GM12872 (cell line): Measurements from ENCODE around the gene CCDC86.

Experiments used
- TF ChIP-seq, protein P1 (sequence below): IDR thresholded peaks from 3 replicates; pipeline ENCODE4 v1.5.1; 2011; ENCODE audit warnings: low read depth, mild to moderate bottlenecking, low read length, moderate library complexity; ENCODE audit not compliant: insufficient read depth

Gene CCDC86

DNA sequence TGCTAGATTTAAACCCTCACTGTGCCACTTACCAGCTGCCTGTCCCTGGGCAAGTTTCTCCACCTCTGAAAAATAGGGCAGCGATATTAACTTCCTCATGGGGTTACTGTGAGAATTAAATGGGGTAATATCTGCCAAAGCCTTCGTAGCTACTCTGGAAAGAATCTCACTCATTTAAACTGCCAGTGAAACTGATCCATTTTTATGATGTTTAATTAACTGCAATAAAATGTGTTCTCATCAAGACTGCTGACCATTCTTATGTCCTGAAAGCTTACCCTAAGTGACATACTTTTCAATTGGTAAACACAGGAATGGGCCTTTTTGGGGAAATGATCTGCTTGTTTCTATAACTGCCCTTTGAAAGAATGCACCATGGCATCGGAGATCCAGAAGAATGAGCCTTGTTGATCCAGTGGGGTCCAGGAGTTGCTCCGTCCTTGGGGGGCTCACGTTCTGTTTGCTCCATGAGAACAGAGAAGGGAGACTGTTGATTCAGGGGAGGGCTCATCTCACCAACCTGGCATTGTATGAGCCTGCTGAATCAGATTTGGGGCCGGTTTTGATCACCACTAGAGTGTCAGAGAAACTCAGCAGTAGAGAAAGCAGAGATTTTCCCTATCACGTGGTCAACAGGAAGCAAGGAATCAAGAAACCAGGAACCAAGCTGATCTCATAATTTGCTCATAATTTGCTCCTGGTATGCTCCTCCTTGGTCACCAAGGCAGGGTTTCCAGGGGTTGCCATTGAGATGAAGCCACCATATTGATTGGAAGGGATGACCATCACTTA, 7.0 kb upstream of the CCDC86 start:
- TF ChIP-seq, protein P1, sequence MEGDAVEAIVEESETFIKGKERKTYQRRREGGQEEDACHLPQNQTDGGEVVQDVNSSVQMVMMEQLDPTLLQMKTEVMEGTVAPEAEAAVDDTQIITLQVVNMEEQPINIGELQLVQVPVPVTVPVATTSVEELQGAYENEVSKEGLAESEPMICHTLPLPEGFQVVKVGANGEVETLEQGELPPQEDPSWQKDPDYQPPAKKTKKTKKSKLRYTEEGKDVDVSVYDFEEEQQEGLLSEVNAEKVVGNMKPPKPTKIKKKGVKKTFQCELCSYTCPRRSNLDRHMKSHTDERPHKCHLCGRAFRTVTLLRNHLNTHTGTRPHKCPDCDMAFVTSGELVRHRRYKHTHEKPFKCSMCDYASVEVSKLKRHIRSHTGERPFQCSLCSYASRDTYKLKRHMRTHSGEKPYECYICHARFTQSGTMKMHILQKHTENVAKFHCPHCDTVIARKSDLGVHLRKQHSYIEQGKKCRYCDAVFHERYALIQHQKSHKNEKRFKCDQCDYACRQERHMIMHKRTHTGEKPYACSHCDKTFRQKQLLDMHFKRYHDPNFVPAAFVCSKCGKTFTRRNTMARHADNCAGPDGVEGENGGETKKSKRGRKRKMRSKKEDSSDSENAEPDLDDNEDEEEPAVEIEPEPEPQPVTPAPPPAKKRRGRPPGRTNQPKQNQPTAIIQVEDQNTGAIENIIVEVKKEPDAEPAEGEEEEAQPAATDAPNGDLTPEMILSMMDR, result no peak

DNA sequence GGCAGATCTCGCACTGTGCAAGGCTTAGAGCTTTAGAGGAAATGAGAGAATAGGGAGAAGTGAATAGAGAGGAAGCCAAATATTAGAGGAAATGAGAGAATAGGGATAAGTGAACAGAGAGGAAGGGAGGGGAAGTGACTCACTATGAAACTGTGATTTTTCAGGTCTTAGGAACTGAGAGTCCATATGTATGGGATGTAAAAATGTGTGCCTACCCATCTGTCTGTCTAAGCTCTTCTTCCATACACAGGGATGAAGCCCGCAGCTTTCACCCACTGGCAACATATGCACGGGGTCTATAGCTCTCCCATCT, 6.4 kb upstream of the CCDC86 start:
- TF ChIP-seq, protein P1, result no peak

DNA sequence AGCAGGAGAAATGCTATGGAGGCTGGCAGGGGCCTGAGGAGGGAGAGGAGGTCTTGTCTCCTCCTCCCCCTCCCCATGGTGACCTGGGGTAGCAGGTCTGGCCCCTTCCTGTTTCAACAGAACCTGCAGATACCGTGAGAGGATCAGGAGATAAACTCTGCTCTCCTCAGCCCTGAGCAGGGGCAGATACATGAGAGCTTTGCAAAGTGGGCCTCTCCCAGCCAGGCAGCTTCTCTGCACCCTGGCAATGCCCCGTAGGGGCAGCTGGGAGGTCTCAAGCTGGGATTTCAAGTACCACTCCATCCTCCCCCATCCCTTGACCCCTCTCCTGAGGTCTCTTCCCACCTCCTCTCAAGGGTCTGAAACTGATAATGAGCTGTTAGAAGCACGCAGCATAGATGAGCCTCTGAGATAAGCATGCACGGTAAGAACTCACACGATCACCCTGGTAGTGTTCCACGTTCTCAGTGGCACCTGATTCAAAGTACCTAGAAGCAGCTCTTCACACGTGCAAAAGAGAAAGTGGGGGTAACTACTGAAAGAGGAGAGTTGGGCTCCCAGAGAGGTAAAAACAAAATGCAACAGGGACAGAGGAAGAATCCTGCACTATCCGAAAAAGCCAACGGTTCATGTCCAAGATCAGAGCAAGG, 4.9 kb upstream of the CCDC86 start:
- TF ChIP-seq, protein P1, result no peak

DNA sequence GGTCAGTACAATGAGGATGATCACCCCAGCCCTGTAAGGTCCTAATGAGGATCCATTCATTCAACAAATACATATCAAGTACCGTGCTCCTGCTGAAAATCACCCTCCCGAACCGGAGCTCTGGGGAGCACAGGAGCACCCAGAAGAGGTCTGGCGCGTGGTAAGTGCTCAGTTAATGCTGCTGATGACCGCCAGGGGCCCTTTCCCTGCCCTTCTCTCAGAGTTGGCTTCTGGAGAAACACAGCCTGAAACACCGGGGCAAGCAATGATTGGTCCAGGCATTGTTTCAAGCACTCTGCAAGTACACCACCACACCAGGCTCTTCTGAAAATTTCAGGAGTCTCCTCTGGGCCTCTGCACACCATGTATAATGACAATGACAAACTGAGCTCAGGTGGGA, 3.8 kb upstream of the CCDC86 start:
- TF ChIP-seq, protein P1, result peak; percentile 15; the same call in 1 of the 3 replicates

DNA sequence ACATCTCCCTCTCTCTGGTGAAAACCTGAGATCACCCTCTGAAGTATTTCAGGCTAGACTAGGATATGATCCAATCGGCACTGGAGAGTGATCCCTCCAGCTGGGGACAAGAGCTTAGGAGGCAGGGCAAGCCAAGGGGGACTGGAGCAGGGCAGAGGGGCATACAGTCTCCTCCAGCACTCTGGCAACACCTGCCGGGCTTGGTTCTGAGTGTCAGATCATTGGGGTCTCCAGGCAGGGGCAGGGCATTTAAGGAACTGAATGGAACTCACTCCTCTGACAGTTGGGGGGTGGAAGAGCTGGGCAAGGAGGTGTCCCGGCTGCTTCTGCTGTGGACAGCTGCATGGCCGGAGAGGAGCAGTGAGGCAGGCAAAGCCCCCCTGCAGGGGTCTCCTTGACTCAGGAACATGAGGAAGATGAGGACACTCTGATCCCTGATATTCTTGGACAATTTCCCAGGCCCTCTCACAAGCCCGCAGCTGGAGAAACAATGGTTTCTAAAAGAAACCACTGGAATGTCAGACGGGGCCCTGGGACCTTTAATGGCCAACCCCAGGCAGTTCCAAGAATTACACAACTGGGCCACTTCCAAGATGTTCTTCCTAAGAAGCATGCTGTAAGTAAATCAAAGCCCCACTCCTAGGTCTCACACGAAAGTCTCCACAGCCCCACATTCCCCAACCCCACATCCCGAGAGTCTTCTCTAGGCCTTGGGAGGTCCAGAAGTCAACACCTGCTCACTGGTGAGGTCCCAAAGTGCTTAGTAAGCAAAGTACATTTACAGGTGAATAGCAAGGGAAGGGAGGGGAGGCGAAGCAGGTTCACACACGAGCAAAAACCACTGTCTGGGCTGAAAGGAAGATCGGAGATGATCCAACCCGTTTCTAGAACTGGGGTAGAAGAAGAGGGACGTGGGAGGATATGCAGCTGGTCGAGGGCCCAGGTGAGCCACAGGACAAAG, 1.2 kb upstream of the CCDC86 start:
- TF ChIP-seq, protein P1, result no peak

DNA sequence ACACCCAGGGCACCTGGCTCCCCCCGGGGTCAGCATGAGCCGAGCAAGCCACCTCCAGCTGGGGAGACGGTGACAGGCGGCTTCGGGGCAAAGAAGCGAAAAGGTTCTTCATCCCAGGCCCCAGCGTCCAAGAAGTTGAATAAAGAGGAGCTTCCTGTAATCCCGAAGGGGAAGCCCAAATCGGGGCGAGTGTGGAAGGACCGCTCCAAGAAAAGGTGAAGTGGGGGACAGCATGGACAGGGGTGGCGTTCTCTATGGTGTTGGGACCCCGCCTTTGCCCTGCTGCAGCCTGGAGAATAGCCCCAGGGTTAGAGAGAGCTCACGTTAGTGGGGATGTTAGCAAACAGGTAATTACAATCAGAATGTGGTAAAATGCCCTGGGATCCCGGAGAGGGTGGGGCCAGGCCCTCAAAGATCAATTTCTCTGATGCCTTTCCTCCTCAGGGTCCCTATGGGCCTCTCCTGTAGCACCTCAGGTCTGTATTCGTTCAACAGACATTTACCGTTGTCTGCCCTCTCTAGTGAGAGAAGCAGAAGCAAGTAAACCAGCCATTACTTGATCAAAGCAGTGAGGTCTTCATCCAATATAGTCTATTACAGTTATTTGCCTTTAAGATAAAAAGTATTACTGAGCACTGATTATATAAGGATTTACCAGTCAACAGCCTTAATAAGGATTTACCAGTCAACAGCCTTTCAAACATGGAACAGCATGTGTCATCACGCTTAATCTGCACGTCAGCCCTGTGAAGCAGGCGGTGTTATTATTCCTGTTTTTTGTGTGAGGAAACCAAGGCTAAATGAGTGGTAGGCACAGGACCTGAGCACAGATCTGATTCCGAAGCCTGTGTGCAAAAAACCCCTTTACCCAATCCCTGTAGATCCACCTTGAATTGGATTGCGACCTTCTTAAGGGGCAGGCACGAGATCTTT, 1.0 kb downstream of the CCDC86 start:
- TF ChIP-seq, protein P1, result no peak
